HepG2 (cell line): ENCODE results near the gene LRIG1. TPM values are rescaled to one million over a fixed set of nuclear protein-coding genes. Genes with fewer than 3 reads are reported as not detected.

Source experiments
- CEBPB ChIP-seq: IDR thresholded peaks from 2 replicates; pipeline ENCODE4 v1.6.1; 2011; ENCODE audit warnings: low read depth, low read length, improper control_type of control experiment, borderline replicate concordance
- CENPT ChIP-seq: sonication (generic); formaldehyde crosslinking; IDR thresholded peaks from 2 replicates; pipeline ENCODE4 v1.8.0; 2022; ENCODE audit warnings: low read depth, mild to moderate bottlenecking, moderate library complexity, missing genetic modification reagents
- ESRRA ChIP-seq: sonication (generic); formaldehyde crosslinking; IDR thresholded peaks from 2 replicates; pipeline ENCODE4 v1.5.1; 2020; ENCODE audit warnings: mild to moderate bottlenecking, low read depth, missing genetic modification reagents
- IRF2 ChIP-seq: IDR thresholded peaks from 2 replicates; pipeline ENCODE4 v1.6.1; 2018; ENCODE audit warnings: missing genetic modification reagents, missing compliant biosample characterization
- KDM6A ChIP-seq: IDR thresholded peaks from 2 replicates; pipeline ENCODE4 v1.6.1; 2016; ENCODE audit warnings: low read depth
- KLF9 ChIP-seq: IDR thresholded peaks from 2 replicates; pipeline ENCODE4 v1.6.1; 2016; ENCODE audit warnings: low read depth
- MAFG ChIP-seq: sonication (generic); formaldehyde crosslinking; IDR thresholded peaks from 2 replicates; pipeline ENCODE4 v1.5.1; 2020; ENCODE audit warnings: mild to moderate bottlenecking, missing genetic modification reagents
- NFATC3 ChIP-seq: sonication (generic); formaldehyde crosslinking; IDR thresholded peaks from 2 replicates; pipeline ENCODE4 v1.5.1; 2020; ENCODE audit warnings: mild to moderate bottlenecking, missing genetic modification reagents
- NFIC ChIP-seq: IDR thresholded peaks from 2 replicates; pipeline ENCODE4 v1.6.1; 2012; ENCODE audit warnings: mild to moderate bottlenecking, low read length, inconsistent platforms
- RXRB ChIP-seq: IDR thresholded peaks from 2 replicates; pipeline ENCODE4 v1.6.1; 2016; ENCODE audit warnings: borderline replicate concordance, missing genetic modification reagents, missing compliant biosample characterization
- SIX4 ChIP-seq: sonication (generic); formaldehyde crosslinking; IDR thresholded peaks from 2 replicates; pipeline ENCODE4 v1.4.0; 2020; ENCODE audit warnings: missing genetic modification reagents
- SOX5 ChIP-seq: IDR thresholded peaks from 2 replicates; pipeline ENCODE4 v1.6.1; 2016; ENCODE audit warnings: borderline replicate concordance
- SRSF4 ChIP-seq: fragments of 200-400 bp; formaldehyde crosslinking; IDR thresholded peaks from one replicate; pipeline ENCODE4 v1.6.1; 2018; ENCODE audit warnings: mild to moderate bottlenecking, low read depth, low read length, moderate library complexity; ENCODE audit not compliant: poor library complexity, severe bottlenecking
- ZNF501 ChIP-seq: sonication (generic); formaldehyde crosslinking; IDR thresholded peaks from 2 replicates; pipeline ENCODE4 v1.5.1; 2020; ENCODE audit warnings: mild to moderate bottlenecking, moderate library complexity, missing genetic modification reagents
- ZNF652 ChIP-seq: IDR thresholded peaks from 2 replicates; pipeline ENCODE4 v1.6.1; 2016; ENCODE audit warnings: low read depth, borderline replicate concordance
- polyA plus RNA-seq, 8 experiments: library from polyadenylated mRNA; depleted of rRNA in 3 of 8; stranded (reverse) in 7 of 8; unstranded in 1 of 8; fragments of >200 nt; fragmentation: Illumina TruSeq in 4 of 8; extraction: Trizol in 4 of 8; gene quantifications; 2 replicates each; pipeline versions ENCODE4 v1.2.1 to v1.2.3, GENCODE V29; 2011 to 2016; ENCODE audit warnings: low read depth in 4 of 8, missing spikeins in 1 of 8, mixed read lengths in 1 of 8; ENCODE audit not compliant: insufficient read depth in 1 of 8
- total RNA-seq, 5 experiments: library from RNA; depleted of rRNA; stranded (reverse); fragments of >200 nt; fragmentation: Illumina TruSeq; extraction: Trizol; gene quantifications; 2 replicates each; pipeline ENCODE4 v1.2.3, GENCODE V29; 2016; ENCODE audit warnings: low read depth in 1 of 5
- TF ChIP-seq, protein P1 (sequence below): sonication (generic); formaldehyde crosslinking; IDR thresholded peaks from 2 replicates; pipeline ENCODE4 v1.9.0; 2021; ENCODE audit warnings: missing genetic modification reagents, borderline replicate concordance
- TF ChIP-seq, protein P2 (sequence below): sonication (generic); formaldehyde crosslinking; IDR thresholded peaks from 2 replicates; pipeline ENCODE4 v1.8.0; 2023; ENCODE audit warnings: mild to moderate bottlenecking, missing genetic modification reagents
- TF ChIP-seq, protein P3 (sequence below): sonication (generic); formaldehyde crosslinking; IDR thresholded peaks from one replicate; pipeline ENCODE4 v1.5.1; 2020; ENCODE audit warnings: mild to moderate bottlenecking, missing genetic modification reagents; ENCODE audit errors: not compliant biosample characterization
- TF ChIP-seq, protein P4 (sequence below): IDR thresholded peaks from 2 replicates; pipeline ENCODE4 v1.6.1; 2016

The LRIG1 gene
- total and polyA plus RNA-seq, 2 of the 13 experiments (the other 11 are each of a cell fraction or from before 2014, with no cell fraction given) = 17.8 to 24.8 TPM

DNA sequence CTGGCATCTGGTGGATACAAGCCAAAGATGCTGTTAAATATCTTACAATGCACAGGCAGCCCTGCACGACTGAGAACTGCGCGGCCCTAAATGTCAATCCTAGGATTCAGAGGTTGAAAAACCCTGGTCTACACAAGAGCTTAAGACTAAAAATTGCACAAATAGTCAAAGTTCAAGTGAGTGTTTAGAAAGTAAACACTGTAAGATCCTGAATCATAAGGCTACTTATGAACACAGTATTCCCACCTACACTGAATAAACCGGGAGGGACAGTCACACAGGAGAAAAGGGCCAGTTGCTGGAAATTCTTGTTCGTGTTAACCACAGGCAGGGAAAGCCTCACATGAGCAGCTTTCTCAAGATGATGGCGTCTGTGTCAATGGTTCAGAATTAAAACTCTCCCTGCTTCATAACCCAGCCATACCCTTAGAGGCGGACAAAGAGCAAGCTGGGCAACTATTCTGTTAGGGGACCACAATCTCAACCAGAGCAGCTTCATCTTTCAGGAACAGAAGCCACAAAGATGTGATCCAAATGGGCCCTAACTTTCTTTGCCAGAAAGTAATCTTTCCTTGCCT lies 37.7 kb downstream of the LRIG1 start (continued):
- TF ChIP-seq, protein P1, sequence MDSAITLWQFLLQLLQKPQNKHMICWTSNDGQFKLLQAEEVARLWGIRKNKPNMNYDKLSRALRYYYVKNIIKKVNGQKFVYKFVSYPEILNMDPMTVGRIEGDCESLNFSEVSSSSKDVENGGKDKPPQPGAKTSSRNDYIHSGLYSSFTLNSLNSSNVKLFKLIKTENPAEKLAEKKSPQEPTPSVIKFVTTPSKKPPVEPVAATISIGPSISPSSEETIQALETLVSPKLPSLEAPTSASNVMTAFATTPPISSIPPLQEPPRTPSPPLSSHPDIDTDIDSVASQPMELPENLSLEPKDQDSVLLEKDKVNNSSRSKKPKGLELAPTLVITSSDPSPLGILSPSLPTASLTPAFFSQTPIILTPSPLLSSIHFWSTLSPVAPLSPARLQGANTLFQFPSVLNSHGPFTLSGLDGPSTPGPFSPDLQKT (CRISPR knock-in tag) = no peak
- TF ChIP-seq SRSF4 (no peak), MAFG (no peak), SIX4 (CRISPR knock-in tag) (peak; percentile 53; the same call in 1 of the 2 replicates), CEBPB (peak; percentile 78), KDM6A (CRISPR knock-in tag) (peak; percentile 67; the same call in 1 of the 2 replicates), NFATC3 (CRISPR knock-in tag) (no peak), IRF2 (CRISPR knock-in tag) (peak; percentile 48; the same call in 1 of the 2 replicates), KLF9 (CRISPR knock-in tag) (no peak), SOX5 (CRISPR knock-in tag) (peak; percentile 67; the same call in 1 of the 2 replicates), CENPT (CRISPR knock-in tag) (no peak), ZNF501 (CRISPR knock-in tag) (peak; percentile 60; the same call in 1 of the 2 replicates), ESRRA (no peak), RXRB (CRISPR knock-in tag) (peak; percentile 76), NFIC (no peak), ZNF652 (CRISPR knock-in tag) (peak; percentile 66; the same call in 1 of the 2 replicates)
- TF ChIP-seq, protein P2, sequence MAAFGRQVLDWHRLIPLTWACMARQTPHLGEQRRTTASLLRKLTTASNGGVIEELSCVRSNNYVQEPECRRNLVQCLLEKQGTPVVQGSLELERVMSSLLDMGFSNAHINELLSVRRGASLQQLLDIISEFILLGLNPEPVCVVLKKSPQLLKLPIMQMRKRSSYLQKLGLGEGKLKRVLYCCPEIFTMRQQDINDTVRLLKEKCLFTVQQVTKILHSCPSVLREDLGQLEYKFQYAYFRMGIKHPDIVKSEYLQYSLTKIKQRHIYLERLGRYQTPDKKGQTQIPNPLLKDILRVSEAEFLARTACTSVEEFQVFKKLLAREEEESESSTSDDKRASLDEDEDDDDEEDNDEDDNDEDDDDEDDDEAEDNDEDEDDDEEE = no peak
- TF ChIP-seq, protein P3, sequence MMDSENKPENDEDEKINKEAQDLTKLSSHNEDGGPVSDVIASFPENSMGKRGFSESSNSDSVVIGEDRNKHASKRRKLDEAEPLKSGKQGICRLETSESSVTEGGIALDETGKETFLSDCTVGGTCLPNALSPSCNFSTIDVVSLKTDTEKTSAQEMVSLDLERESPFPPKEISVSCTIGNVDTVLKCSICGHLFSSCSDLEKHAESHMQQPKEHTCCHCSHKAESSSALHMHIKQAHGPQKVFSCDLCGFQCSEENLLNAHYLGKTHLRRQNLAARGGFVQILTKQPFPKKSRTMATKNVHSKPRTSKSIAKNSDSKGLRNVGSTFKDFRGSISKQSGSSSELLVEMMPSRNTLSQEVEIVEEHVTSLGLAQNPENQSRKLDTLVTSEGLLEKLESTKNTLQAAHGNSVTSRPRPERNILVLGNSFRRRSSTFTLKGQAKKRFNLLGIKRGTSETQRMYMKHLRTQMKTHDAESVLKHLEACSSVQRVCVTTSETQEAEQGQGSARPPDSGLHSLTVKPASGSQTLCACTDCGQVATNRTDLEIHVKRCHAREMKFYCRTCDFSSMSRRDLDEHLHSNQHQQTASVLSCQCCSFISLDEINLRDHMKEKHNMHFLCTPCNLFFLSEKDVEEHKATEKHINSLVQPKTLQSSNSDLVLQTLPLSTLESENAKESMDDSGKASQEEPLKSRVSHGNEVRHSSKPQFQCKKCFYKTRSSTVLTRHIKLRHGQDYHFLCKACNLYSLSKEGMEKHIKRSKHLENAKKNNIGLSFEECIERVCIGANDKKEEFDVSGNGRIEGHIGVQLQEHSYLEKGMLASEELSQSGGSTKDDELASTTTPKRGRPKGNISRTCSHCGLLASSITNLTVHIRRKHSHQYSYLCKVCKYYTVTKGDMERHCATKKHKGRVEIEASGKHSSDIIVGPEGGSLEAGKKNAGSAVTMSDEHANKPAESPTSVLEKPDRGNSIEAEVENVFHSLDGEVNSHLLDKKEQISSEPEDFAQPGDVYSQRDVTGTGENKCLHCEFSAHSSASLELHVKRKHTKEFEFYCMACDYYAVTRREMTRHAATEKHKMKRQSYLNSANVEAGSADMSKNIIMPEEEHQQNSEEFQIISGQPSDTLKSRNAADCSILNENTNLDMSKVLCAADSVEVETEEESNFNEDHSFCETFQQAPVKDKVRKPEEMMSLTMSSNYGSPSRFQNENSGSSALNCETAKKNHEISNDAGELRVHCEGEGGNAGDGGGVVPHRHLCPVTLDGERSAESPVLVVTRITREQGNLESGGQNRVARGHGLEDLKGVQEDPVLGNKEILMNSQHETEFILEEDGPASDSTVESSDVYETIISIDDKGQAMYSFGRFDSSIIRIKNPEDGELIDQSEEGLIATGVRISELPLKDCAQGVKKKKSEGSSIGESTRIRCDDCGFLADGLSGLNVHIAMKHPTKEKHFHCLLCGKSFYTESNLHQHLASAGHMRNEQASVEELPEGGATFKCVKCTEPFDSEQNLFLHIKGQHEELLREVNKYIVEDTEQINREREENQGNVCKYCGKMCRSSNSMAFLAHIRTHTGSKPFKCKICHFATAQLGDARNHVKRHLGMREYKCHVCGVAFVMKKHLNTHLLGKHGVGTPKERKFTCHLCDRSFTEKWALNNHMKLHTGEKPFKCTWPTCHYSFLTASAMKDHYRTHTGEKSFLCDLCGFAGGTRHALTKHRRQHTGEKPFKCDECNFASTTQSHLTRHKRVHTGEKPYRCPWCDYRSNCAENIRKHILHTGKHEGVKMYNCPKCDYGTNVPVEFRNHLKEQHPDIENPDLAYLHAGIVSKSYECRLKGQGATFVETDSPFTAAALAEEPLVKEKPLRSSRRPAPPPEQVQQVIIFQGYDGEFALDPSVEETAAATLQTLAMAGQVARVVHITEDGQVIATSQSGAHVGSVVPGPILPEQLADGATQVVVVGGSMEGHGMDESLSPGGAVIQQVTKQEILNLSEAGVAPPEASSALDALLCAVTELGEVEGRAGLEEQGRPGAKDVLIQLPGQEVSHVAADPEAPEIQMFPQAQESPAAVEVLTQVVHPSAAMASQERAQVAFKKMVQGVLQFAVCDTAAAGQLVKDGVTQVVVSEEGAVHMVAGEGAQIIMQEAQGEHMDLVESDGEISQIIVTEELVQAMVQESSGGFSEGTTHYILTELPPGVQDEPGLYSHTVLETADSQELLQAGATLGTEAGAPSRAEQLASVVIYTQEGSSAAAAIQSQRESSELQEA (CRISPR knock-in tag) = no peak
- TF ChIP-seq, protein P4, sequence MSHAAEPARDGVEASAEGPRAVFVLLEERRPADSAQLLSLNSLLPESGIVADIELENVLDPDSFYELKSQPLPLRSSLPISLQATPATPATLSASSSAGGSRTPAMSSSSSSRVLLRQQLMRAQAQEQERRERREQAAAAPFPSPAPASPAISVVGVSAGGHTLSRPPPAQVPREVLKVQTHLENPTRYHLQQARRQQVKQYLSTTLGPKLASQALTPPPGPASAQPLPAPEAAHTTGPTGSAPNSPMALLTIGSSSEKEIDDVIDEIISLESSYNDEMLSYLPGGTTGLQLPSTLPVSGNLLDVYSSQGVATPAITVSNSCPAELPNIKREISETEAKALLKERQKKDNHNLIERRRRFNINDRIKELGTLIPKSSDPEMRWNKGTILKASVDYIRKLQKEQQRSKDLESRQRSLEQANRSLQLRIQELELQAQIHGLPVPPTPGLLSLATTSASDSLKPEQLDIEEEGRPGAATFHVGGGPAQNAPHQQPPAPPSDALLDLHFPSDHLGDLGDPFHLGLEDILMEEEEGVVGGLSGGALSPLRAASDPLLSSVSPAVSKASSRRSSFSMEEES (CRISPR knock-in tag) = peak; percentile 42; the same call in 1 of the 2 replicates
